Measurements from ENCODE around the gene CDK5RAP3. TPM values are rescaled to one million over a fixed set of nuclear protein-coding genes. Genes with fewer than 3 reads are reported as not detected.

The CDK5RAP3 gene
- total and polyA plus RNA-seq, 2 of the 13 experiments (the other 11 are each of a cell fraction or from before 2014, with no cell fraction given): 128 to 154 TPM

- no peak for TF ChIP-seq ZNF407 (CRISPR knock-in tag; IDR thresholded peaks at IDR 0.05; ENCODE audit: not compliant biosample characterization)
- peak; percentile 66; the same call in 1 of the 2 replicates for TF ChIP-seq ZNF788 (CRISPR knock-in tag; IDR thresholded peaks at IDR 0.05; ENCODE audit: borderline replicate concordance)
- TF ChIP-seq ZNF12 (CRISPR knock-in tag; IDR thresholded peaks at IDR 0.05): no peak
- peak; percentile 87; the same call in 1 of the 2 replicates for TF ChIP-seq ZNF766 (CRISPR knock-in tag; IDR thresholded peaks at IDR 0.05; ENCODE audit: borderline replicate concordance)
- no peak for TF ChIP-seq ETV6 (CRISPR knock-in tag; conservative IDR thresholded peaks at IDR 0.05)
- TF ChIP-seq HOXA7 (CRISPR knock-in tag; IDR thresholded peaks at IDR 0.05): no peak
- no peak; the same call in 1 of the 2 replicates for TF ChIP-seq GPN1 (CRISPR knock-in tag; IDR thresholded peaks at IDR 0.05; ENCODE audit: borderline replicate concordance)
- no peak for TF ChIP-seq E2F2 (CRISPR knock-in tag; IDR thresholded peaks at IDR 0.05; ENCODE audit: borderline replicate concordance)
- 0 out of 2 replicates have a peak, but pooled peaks have one; percentile 47 for TF ChIP-seq TRAFD1 (CRISPR knock-in tag; IDR thresholded peaks at IDR 0.05; ENCODE audit: borderline replicate concordance)
- TF ChIP-seq GTF3A (CRISPR knock-in tag; conservative IDR thresholded peaks at IDR 0.05): no peak
- TF ChIP-seq ZNF205 (CRISPR knock-in tag; IDR thresholded peaks at IDR 0.05): 0 out of 2 replicates have a peak, but pooled peaks have one; percentile 34
- peak; percentile 71 for TF ChIP-seq ZNF574 (CRISPR knock-in tag; IDR thresholded peaks at IDR 0.05)
- peak; percentile 45; the same call in 1 of the 2 replicates for TF ChIP-seq ZNF274 (CRISPR knock-in tag; IDR thresholded peaks at IDR 0.05)
- TF ChIP-seq ZNF782 (CRISPR knock-in tag; IDR thresholded peaks at IDR 0.05; ENCODE audit: borderline replicate concordance): no peak
These were observed 18.5 kb upstream of the CDK5RAP3 start (continued) for GRCh38 chr17:47952171-47953021.
